ENCODE results near the gene CCDC91.
"Not testable (repeated sequence)": the region's sequence is repeated elsewhere in the genome, so short reads cannot be mapped to it uniquely, and the experiment has no call there.

CCDC91 gene

DNA sequence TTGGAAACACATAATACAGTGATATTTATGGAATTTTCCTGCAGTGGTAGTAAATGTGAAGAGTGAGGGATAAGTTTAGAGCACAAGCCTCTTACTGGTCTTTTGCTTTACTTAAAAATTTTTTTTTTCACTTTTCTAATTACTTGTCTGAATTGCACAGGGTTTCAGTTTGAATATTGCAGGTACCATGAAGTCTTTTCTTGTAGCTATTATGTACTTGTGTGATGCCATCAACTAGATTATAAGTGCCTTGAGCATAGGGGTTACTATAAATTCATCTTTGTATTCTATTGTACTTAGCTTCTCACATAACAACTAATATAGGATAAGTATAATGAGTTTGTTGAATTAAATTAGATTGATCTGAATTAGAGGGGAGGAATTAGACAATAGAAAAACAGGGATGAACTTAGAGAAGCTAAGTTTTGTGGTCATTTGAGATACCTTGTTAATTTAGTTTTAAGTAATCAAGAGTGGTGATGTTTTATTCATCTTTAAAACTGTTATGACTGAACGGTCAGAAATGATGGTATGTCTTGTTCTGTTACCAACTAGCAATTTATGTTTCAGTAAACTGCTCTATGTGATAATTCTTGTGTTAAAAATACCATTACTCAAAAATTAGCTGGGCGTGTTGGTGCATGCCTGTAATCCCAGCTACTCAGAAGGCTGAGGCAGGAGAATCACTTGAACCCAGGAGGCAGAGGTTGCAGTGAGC lies 42.1 kb downstream of the CCDC91 start:
- no peak for DNase-seq (ENCODE audit: low read depth in 2 of 2)

DNA sequence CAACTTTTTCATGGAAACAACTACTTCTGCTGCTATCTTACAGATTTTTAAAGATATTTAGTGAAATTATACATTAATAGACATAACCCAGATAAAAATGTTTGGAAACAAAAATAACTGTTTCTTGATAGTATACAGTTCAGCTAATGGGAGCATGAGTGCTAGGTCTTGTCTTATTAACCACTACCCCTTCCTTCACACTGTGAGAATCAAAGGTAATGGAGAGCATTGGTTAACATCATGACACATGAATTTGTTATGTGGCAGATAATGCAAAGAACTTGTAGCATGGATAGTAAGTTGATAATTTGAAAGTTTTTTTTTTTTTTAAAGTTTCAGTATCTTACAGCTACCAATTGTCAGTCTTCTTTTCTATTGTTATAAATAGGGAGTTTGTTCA lies 44.2 kb downstream of the CCDC91 start:
- DNase-seq (ENCODE audit: low read depth in 2 of 2): no peak

DNA sequence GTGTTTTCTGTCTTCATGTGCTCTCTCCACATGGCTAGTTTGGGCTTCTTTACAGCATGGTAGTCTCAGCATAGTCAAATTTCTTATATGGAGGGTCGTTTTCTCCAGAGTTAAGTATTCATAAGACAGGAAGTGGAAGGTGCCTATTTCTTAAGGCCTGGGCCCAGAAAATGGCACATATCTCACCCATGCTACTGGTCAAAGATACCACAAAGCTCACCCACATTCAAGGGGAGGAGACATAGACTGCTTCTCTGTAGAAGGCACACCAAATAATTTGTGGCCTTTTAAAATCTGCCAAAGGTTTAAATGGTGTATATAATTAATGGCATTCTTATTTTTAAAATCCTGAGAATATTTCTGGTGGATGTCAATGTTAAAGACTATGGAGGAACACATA lies 44.8 kb downstream of the CCDC91 start:
- DNase-seq (ENCODE audit: low read depth in 2 of 2): no peak

DNA sequence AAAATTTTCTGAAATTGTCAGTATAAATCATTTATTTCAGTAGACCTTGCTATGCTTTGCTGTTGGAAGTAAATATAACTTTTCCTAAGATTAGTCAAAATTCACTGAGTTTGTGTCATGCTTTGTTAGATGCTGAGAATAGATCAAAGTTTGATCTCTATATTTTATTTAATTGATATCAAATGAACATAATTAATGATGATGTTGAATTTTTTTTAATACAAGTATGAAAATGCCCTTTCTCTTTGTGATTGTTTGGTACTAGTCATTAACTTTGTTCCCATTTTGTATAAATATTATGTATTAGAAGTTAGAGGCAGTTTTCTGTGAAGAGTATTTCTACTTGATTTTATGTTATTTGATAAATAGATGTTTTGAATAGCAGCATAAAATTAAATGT lies 45.7 kb downstream of the CCDC91 start:
- no peak for DNase-seq (ENCODE audit: low read depth in 2 of 2)

DNA sequence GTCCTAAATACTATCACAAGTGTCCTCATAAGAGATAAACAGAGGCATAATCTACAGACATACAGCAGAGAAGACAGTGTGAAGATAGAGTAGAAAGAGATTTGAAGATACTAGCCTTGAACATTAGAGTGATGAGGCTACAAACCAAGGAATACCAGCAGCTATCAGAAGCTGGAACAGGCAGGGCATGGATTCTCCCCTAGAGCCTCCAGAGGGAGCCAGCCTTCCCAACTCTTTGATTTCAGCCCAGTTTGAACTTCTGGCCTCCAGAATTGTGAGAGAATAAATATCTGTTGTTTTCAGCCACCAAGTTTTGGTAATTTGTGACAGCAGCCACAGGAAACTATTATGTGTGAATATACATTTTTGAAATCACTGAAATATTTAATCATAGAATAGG lies 47.2 kb downstream of the CCDC91 start:
- no peak for DNase-seq (ENCODE audit: low read depth in 2 of 2)

DNA sequence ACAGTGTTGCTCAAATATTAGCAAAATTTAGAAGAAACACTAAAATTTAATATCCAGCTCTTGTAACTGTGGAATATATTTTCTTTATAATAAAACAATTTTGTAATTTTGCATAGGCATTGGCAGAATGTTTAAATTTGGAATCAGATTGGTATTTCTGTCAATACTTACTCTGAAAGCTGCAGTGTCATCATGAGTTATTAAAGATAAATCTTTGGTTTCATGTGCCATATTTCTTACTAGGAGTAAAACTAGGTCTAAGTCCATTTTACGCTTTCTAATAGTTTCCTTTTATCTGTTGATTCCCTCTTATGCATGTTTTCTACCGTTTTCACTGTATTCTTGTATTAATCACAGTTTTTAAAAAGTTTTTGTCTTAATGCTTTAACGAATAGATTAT lies 49.7 kb downstream of the CCDC91 start:
- no peak for DNase-seq (ENCODE audit: low read depth in 2 of 2)

DNA sequence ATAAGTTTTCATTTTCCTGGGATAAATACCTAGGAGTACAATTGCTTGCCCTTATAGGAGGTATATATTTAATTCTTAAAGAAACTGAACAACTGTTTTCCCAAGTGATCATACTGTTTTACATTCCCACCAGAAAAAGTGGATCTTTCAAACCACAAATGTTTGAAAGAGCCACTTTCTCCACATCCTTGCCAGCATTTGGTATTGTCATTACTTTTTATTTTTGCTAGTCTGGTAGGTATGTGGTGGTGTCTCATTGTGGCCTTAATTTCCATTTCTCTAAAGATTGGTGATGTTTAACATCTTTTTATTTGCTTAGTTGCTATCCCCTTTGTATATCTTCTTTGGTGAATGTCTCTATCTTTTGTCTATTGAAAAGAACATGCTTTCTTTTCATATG lies 50.6 kb downstream of the CCDC91 start:
- no peak for DNase-seq (ENCODE audit: low read depth in 2 of 2)

DNA sequence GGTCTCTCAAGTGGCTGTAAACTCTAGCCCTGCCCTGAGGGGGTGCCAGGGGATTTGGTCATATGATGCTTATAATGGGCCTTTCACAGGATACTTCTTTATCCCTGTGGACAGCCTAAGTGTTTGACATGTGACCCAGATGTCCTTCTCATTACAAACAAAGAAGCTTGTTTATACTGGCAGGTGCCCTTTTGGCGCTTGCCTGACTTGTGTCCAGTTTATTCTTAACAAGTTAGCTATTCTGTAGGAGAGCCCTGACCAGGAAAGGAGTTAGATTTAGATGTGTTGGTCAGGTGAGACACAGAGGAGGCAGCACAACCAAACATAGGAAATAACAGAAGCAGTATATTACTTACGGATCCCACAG lies 51.9 kb downstream of the CCDC91 start:
- DNase-seq (ENCODE audit: low read depth in 2 of 2): no peak

DNA sequence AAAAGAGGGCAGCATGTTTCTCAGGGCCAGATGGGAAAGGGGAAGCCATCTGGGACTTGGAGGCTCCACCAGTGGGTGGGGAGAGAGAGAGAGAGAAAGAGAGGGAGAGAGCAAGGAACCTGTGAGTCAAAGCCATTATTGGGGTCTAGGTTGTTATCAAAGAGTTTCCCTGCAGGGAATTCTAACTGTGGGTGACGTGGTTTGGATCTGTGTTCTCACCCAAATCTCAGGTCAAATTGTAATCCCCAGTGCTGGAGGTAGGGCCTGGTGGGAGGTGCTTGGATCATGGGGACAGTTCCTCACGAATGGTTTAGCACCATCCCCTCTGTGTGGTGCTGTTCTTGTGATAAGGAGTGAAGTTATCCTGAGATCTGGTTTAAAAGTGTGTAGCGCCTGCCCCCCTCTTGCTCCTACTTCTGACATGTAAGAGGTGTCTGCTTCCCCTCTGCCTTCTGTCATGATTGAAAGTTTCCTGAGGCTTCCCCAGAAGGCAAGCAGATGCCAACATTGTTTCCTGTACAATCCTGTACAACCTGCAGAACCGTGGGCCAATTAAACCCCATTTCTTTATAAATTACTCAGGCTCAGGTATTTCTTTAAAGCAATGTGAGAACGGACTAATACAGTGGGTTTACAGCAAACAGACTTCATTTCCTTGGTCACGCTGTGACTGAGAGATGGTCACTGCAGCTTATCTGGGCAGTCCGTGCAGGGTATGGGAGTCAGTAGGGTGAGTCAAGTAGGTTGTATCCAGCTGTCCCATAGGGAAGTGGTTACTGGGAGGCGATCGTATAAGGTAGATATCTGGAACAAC lies 52.4 kb downstream of the CCDC91 start:
- no peak for DNase-seq (ENCODE audit: low read depth in 2 of 2)

DNA sequence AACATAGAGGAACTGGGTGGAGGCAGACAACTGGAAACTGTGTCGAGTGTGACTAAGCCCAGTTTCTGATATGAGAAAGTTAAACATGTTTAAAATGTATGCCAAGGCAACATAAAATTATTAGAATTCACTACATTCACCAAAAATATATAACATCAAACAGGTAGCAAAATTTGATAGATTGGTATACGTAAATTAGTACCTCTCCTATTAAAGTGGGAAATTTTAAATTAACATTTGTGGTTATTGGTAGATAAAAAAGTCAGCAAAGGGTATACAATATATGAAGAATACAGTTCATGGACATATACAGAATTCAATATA lies 53.0 kb downstream of the CCDC91 start:
- no peak for DNase-seq (ENCODE audit: low read depth in 2 of 2)

DNA sequence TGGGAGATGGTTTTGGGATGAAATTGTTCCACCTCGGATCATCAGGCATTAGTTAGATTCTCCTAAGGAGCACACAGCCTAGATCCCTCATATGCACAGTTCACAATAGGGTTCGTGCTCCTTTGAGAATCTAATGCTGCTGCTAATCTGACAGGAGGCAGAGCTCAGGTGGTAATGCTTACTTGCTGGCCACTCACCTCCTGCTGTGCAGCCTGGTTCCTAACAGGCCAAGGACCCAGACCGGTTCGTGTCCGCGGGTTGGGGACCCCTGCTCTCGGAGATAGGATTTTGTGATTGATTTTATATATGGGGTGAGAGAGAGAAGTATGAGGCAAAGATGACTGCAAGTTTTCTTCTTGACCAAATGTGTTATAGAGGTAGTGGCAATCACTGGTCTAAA lies 57.5 kb downstream of the CCDC91 start:
- no peak for DNase-seq (ENCODE audit: low read depth in 2 of 2)

DNA sequence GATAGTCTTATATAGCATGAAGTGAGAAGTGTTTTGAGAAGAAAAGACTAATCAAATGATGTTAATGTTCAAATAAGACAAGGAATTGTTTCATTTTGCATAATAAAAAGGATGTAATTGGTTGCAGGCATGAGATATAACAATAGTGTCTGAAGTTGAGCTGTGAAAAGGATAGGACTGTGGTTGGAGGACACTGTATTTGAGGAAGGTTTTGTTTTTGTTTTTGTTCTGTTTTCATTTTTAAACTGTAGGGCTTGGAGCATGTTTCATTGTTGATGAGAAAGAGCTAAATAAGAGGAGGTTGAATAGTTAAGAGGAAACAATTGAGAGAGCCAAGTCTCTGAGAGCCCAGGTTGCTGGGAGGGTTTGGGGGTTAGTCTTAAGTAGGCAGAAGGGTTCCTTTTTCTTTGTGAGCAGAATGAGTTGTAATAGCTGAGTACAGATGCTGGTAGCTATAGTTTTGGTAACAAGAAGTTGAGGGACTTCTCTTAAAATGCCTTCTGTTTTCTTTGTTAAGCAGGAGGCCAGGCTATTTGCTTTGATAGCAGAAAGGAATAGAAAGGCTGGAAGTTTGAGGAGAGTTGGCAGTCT lies 58.4 kb downstream of the CCDC91 start:
- DNase-seq (ENCODE audit: low read depth in 2 of 2): no peak

DNA sequence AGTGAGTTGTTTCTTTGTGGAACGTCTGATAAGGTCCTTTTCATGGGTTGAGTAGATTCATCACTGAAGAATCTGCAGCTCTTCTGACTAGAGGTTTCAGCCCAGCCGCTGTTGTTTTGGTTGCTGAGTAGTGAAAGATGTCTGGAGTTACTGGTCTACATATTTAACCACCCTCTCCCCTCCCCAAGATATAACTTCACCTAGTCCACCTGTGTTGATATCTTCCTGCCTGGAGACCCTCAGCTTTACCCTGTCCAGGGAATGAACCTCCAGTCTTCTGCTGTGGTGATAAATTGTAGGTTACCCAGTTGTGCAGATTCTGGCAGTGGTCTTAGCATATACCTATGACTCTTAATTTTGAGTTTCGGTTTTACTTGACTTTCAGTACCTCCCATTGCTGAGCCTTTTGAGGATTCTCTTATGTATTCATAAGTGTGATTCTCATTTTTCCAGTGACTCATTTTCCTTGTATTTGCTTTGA lies 62.9 kb downstream of the CCDC91 start:
- DNase-seq (ENCODE audit: low read depth in 2 of 2): peak; percentile 12 to 44

DNA sequence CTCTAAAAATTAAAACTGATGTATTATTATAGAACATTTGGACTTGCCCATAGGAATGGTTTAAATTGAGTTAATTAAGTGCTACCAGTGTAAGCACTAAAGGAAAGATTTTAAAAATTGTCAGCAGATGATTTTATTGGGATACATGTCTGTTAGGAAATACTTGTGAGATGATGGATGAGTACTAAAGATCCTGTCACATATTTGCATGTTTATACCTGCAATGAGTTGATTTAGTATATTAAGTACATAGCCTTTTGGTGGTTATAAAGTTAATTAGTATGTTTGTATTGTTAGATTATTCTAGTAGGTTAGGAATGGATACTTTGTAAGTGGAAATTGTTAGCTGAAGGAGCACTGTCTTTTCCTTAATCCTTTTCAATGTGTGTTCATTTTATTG lies 67.2 kb downstream of the CCDC91 start:
- DNase-seq (ENCODE audit: low read depth in 2 of 2): no peak

DNA sequence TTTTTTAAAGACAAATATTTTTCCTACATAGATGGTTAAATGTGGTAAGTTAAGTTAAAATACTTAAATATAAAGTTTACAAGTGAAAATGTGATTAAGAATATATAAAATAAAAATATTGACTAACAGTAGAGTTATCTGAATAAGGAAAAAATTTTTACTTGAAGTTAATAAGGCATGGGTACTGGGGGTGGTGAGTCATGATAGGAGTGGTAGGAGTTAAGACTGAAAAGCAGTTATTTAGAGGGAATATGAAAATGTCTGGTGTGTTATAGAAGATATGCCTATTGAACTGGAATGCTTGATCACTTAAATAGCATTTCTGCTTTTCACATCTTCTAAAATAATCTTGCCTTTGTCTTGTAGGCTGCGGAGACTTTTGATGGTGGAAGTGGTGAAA lies 68.7 kb downstream of the CCDC91 start:
- no peak for DNase-seq (ENCODE audit: low read depth in 2 of 2)

DNA sequence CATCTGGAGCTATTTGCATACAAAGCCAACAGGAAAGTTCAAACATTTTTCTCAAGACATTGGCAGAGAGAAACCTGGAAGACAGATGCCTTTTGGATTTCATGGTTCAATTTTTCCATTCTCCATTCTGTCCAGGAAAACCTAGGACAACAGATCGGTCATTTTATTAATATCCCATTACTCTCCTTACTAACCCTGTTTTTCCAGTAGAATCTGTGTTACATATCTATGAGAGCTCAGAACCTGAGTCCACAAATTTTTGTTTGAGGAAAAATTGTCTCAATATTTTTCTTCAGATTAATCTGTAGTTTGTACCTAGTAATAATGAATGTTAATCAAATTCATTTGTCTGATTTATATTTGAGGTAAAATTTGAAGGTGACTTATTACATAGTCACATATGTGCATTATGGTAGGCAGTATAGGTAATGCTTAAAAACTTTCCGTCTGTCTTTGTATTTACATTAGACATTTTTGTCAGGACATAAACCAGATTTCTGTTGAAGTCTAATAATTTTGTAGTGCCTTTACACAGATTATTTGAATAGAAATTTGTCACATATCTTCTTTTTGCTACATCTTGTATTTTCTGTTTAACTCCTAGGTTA lies 75.3 kb downstream of the CCDC91 start:
- DNase-seq (ENCODE audit: low read depth in 2 of 2): no peak

DNA sequence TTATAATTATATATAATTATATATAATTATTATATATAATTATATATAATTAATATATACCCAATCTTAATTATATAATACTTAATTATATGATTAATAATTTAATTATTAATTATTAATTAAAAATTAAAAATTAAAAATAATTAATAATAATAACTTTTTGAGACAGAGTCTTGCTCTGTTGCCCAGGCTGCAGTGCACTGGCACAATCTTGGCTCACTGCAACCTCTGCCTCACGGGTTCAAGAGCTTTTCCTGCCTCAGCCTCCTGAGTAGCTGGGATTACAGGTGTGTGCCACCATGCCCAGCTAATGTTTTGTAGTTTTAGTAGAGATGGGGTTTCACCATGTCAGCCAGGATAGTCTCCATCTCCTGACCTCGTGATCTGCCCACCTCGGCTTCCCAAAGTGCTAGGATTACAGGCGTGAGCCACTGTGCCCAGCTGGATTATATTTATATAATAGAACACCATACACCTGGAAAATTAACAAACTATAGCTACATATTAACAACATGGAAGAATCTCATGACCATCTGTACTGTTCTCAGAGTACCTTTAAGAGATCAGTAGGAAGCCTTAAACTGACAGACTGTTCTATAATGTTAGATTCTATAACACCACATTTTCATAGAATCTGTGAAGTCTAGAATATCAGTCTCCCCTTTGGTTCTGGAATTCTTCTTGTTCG lies 77.8 kb downstream of the CCDC91 start:
- DNase-seq (ENCODE audit: low read depth in 2 of 2): not testable (repeated sequence)

DNA sequence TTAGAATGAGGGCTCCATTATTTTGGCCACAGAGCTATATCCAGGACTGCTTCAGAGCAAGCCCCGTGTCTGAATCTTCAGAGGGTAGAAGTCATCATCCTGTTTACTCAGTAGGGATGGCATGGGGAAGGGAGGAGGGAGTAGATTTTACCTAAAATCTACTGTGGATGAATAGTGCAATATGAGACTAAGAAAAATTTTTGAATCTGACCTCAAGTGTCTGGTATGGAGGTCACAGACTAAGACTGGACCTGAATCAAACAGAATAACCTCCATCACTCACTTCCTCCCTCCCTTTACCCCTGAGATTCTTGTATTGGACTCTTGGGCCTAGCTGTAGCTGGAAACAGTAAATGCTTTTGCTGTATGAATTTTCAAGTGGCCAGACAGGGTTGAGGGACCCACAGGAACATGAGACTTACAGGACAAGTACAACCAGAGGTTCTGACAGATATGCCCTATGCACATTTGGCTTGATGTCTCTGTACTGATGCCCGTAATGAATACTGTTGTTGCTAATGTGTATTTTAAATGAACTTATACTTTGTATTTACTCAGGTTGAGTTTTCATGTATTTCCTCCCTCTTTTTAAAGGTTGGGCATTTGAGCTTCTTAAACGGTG lies 78.5 kb downstream of the CCDC91 start:
- DNase-seq (ENCODE audit: low read depth in 2 of 2): no peak

DNA sequence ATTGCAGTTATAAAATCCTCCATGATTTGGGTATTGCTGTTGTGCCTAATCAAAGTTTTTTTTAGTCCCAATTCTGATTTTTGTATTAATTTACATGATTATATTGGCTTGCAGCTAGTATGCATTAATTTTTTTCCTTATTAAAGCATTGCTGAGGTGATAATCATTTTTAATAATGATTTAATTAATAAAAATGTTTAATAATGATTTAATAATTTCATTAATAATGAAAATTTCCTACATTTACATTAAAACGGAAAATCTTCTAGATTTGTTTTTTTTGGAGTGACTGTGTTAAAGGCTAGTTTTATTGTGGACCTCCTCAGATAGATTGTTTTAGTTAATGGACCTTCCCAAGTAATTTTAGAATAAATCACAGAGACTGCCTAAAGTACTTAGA lies 79.6 kb downstream of the CCDC91 start:
- no peak for DNase-seq (ENCODE audit: low read depth in 2 of 2)

DNA sequence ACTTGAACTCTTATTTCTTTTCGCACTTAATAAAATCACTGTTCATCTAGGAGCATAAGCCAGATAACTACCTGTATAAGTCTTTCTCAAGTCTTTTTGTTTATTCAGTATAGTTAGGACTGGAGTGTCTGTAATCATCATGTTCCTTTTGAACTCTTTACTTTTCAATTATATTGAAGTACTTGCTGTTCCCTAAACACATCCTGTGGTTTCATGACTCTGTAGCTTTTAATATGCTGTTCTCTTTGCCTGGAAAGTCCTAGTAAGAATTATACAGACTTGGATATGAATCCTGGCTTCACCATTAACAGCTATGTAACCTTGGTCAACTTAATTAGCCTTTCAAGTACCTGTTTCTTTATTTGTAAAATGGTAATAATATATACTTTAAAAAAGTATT lies 88.2 kb downstream of the CCDC91 start:
- no peak for DNase-seq (ENCODE audit: low read depth in 2 of 2)

DNA sequence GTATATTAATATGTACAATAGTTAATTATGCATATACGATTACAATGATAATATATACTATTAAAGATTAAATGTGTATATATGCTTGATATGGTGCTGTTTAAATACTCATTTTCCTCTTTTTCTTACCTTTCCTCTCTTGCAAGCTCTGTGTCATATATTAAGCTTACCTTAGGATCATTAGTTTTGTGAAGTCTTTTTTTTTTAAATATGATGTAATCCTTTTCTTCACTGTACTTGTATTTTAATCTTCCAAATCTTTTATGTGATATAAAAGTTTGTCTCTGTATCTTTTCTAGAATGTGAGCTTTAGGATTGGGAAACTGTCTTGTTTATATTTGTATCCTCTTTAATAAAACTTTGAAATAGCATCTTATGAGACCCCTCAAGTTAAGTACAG lies 88.7 kb downstream of the CCDC91 start:
- no peak for DNase-seq (ENCODE audit: low read depth in 2 of 2)

DNA sequence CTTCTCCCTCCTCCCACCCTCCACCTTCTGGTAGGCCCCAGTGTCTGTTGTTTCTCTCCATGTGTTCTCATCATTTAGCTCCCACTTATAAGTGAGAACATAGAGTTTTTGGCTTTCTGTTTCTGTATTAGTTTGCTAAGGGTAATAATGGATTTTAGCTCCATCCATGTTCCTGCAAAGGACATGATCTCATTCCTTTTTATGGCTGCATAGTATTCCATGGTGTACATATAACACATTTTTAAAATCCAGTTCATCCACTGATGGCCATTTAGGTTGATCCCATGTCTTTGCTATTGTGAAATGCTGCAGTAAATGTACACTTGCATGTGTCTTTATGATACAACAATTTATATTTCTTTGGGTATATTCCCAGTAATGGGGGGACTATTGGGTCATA lies 96.1 kb downstream of the CCDC91 start:
- DNase-seq (ENCODE audit: low read depth in 2 of 2): no peak
